GM15510 (cell line): ENCODE measurements around the gene EFNB3.

ENCODE experiments used
- POLR2A ChIP-seq: IDR thresholded peaks from 3 replicates; pipeline ENCODE4 v1.6.1; 2011; ENCODE audit warnings: borderline replicate concordance; ENCODE audit not compliant: insufficient read length; ENCODE audit errors: extremely low read depth

The EFNB3 gene

GRCh38 chr17:7729816-7730215 lies 24.8 kb downstream of the EFNB3 start:
- no peak for TF ChIP-seq POLR2A

- TF ChIP-seq POLR2A: no peak
These were observed 28.1 kb downstream of the EFNB3 start for GRCh38 chr17:7732981-7733539.

- TF ChIP-seq POLR2A: no peak
These were observed 32.6 kb downstream of the EFNB3 start for GRCh38 chr17:7737601-7738000.

- no peak for TF ChIP-seq POLR2A
These were observed 34.7 kb downstream of the EFNB3 start for GRCh38 chr17:7739746-7740145.

GRCh38 chr17:7740481-7741001 lies 35.5 kb downstream of the EFNB3 start:
- no peak for TF ChIP-seq POLR2A

- TF ChIP-seq POLR2A: no peak
These were observed 37.7 kb downstream of the EFNB3 start for GRCh38 chr17:7742729-7743128.

- no peak for TF ChIP-seq POLR2A
These were observed 39.4 kb downstream of the EFNB3 start for GRCh38 chr17:7744416-7744815.

- no peak for TF ChIP-seq POLR2A
These were observed 40.9 kb downstream of the EFNB3 start for GRCh38 chr17:7745748-7746470.

GRCh38 chr17:7747635-7748071 lies 42.7 kb downstream of the EFNB3 start:
- TF ChIP-seq POLR2A: no peak

GRCh38 chr17:7748076-7748775 lies 43.2 kb downstream of the EFNB3 start:
- TF ChIP-seq POLR2A: no peak

GRCh38 chr17:7750321-7750821 lies 45.4 kb downstream of the EFNB3 start:
- TF ChIP-seq POLR2A: no peak

- TF ChIP-seq POLR2A: no peak
These were observed 49.7 kb downstream of the EFNB3 start for GRCh38 chr17:7754656-7755055.

- no peak for TF ChIP-seq POLR2A
These were observed 50.3 kb downstream of the EFNB3 start for GRCh38 chr17:7755095-7755890.

GRCh38 chr17:7756968-7757367 lies 52.0 kb downstream of the EFNB3 start:
- no peak for TF ChIP-seq POLR2A
